Stimulated activated CD8-positive, alpha-beta memory T cell treated with anti-CD3 and anti-CD28 coated beads, Interleukin-4, amount 100 ng/mL, for 48 hours (primary cell): ENCODE results near the gene WSCD1.

ENCODE experiments used
- DNase-seq: peaks from one replicate; pipeline ENCODE4 v3.0.0-alpha.2; 2020

Gene WSCD1

GRCh38 chr17:6110088-6110487 lies 39.9 kb downstream of the WSCD1 start:
- no peak for DNase-seq

- no peak for DNase-seq
These were observed 40.4 kb downstream of the WSCD1 start for GRCh38 chr17:6110592-6110991.

- DNase-seq: no peak
These were observed 50.2 kb downstream of the WSCD1 start for GRCh38 chr17:6120351-6120750.

- DNase-seq: no peak
These were observed 54.7 kb downstream of the WSCD1 start for GRCh38 chr17:6124856-6125255.

GRCh38 chr17:6126768-6127167 lies 56.6 kb downstream of the WSCD1 start:
- no peak for DNase-seq

GRCh38 chr17:6134721-6135120 lies 64.5 kb downstream of the WSCD1 start:
- DNase-seq: no peak

- no peak for DNase-seq
These were observed 65.1 kb downstream of the WSCD1 start for GRCh38 chr17:6135236-6135635.

- DNase-seq: no peak
These were observed 65.8 kb downstream of the WSCD1 start for GRCh38 chr17:6135996-6136395.

- DNase-seq: no peak
These were observed 67.7 kb downstream of the WSCD1 start for GRCh38 chr17:6137716-6138502.

GRCh38 chr17:6138761-6139446 lies 68.7 kb downstream of the WSCD1 start:
- no peak for DNase-seq

- DNase-seq: no peak
These were observed 69.3 kb downstream of the WSCD1 start for GRCh38 chr17:6139447-6139832.

GRCh38 chr17:6140188-6140587 lies 70.0 kb downstream of the WSCD1 start:
- no peak for DNase-seq

- no peak for DNase-seq
These were observed 70.7 kb downstream of the WSCD1 start for GRCh38 chr17:6140728-6141330.

- DNase-seq: no peak
These were observed 72.5 kb downstream of the WSCD1 start for GRCh38 chr17:6142701-6143100.

GRCh38 chr17:6145946-6146345 lies 75.8 kb downstream of the WSCD1 start:
- DNase-seq: no peak

- no peak for DNase-seq
These were observed 76.9 kb downstream of the WSCD1 start for GRCh38 chr17:6147042-6147441.

GRCh38 chr17:6153375-6153774 lies 83.2 kb downstream of the WSCD1 start:
- no peak for DNase-seq

GRCh38 chr17:6157716-6158115 lies 87.5 kb downstream of the WSCD1 start:
- DNase-seq: no peak

- no peak for DNase-seq
These were observed 89.5 kb downstream of the WSCD1 start for GRCh38 chr17:6159541-6160231.

- DNase-seq: no peak
These were observed 90.0 kb downstream of the WSCD1 start for GRCh38 chr17:6160232-6160555.

GRCh38 chr17:6160911-6161855 lies 91.0 kb downstream of the WSCD1 start:
- DNase-seq: no peak

GRCh38 chr17:6162216-6162615 lies 92.0 kb downstream of the WSCD1 start:
- no peak for DNase-seq

GRCh38 chr17:6162892-6163291 lies 92.7 kb downstream of the WSCD1 start:
- DNase-seq: no peak
